GM23338 (cell line): ENCODE measurements around the gene HTR6. TPM values are rescaled to one million over a fixed set of nuclear protein-coding genes. Genes with fewer than 3 reads are reported as not detected.
"Not testable (repeated sequence)": the region's sequence is repeated elsewhere in the genome, so short reads cannot be mapped to it uniquely, and the experiment has no call there.

ENCODE experiments used
- ATAC-seq: fragments of 200-7000 bp; cut with Tn5 transposase; 3 replicates; pipeline ENCODE4 v1.9.1; 2020
- DNase-seq: peaks from one replicate; pipeline ENCODE4 v3.0.0-alpha.2; 2015; ENCODE audit warnings: low spot score
- H2AFZ ChIP-seq: fragments of 200-600 bp; sonication (generic); 2 replicates; pipeline ENCODE4 v1.8.0; 2016; ENCODE audit warnings: antibody characterized with exemption, mild to moderate bottlenecking, moderate library complexity
- H3F3A ChIP-seq: fragments of 200-600 bp; sonication (generic); replicated peaks from 2 replicates; pipeline ENCODE4 v1.8.0; 2017; ENCODE audit warnings: antibody characterized with exemption, mixed run types, low read depth
- H3K27ac ChIP-seq: fragments of 200-600 bp; sonication (generic); 2 replicates; pipeline ENCODE4 v1.6.1; 2016; ENCODE audit warnings: low read depth
- H3K27me3 ChIP-seq: fragments of 200-600 bp; sonication (generic); 2 replicates; pipeline ENCODE4 v1.8.0; 2016; ENCODE audit warnings: mild to moderate bottlenecking, mixed run types, moderate library complexity; ENCODE audit not compliant: insufficient read depth
- H3K36me3 ChIP-seq: fragments of 200-600 bp; sonication (generic); 2 replicates; pipeline ENCODE4 v1.8.0; 2016; ENCODE audit warnings: mild to moderate bottlenecking; ENCODE audit not compliant: insufficient read depth
- H3K4me1 ChIP-seq: fragments of 200-600 bp; sonication (generic); 2 replicates; pipeline ENCODE4 v1.8.0; 2016; ENCODE audit warnings: mild to moderate bottlenecking, moderate library complexity; ENCODE audit not compliant: insufficient read depth
- H3K4me2 ChIP-seq: fragments of 200-600 bp; sonication (generic); 2 replicates; pipeline ENCODE4 v1.7.1; 2017; ENCODE audit warnings: mixed run types
- H3K4me3 ChIP-seq: fragments of 200-600 bp; sonication (generic); 2 replicates; pipeline ENCODE4 v1.6.1; 2016; ENCODE audit warnings: mixed run types
- H3K79me2 ChIP-seq: fragments of 200-600 bp; sonication (generic); replicated peaks from 2 replicates; pipeline ENCODE4 v1.8.0; 2017; ENCODE audit warnings: mild to moderate bottlenecking; ENCODE audit not compliant: insufficient read depth
- H3K9me2 ChIP-seq: fragments of 200-600 bp; sonication (generic); 2 replicates; pipeline ENCODE4 v1.8.0; 2017; ENCODE audit not compliant: insufficient read depth
- H4K20me1 ChIP-seq: fragments of 200-600 bp; sonication (generic); replicated peaks from 2 replicates; pipeline ENCODE4 v1.8.0; 2017; ENCODE audit warnings: mild to moderate bottlenecking; ENCODE audit not compliant: insufficient read depth
- H3K27ac Mint-ChIP-seq: 2 replicates; pipeline ENCODE4 v1.8.0; 2020; ENCODE audit warnings: inconsistent platforms, mild to moderate bottlenecking, moderate library complexity, mixed read lengths
- H3K27me3 Mint-ChIP-seq: 3 replicates; pipeline ENCODE4 v1.8.0; 2022; ENCODE audit warnings: low read depth, mild to moderate bottlenecking, moderate library complexity, mixed read lengths, inconsistent platforms; ENCODE audit not compliant: insufficient read depth, poor library complexity
- H3K36me3 Mint-ChIP-seq: 3 replicates; pipeline ENCODE4 v1.8.0; 2021; ENCODE audit warnings: low read depth, mild to moderate bottlenecking, inconsistent platforms, moderate library complexity, mixed read lengths
- H3K4me1 Mint-ChIP-seq: 3 replicates; pipeline ENCODE4 v1.8.0; 2020; ENCODE audit warnings: mild to moderate bottlenecking, inconsistent platforms, mixed read lengths
- H3K4me3 Mint-ChIP-seq: 3 replicates; pipeline ENCODE4 v1.8.0; 2021; ENCODE audit warnings: moderate library complexity, mild to moderate bottlenecking, inconsistent platforms, mixed read lengths
- H3K9me3 Mint-ChIP-seq: 3 replicates; pipeline ENCODE4 v1.8.0; 2020; ENCODE audit warnings: moderate library complexity, mild to moderate bottlenecking, inconsistent platforms, mixed read lengths
- CREB1 ChIP-seq: fragments of 250-450 bp; sonication (Bioruptor Pico); IDR thresholded peaks from 2 replicates; pipeline ENCODE4 v1.5.0; 2020; ENCODE audit warnings: low read depth, mild to moderate bottlenecking, moderate library complexity
- EZH2 ChIP-seq: fragments of 200-600 bp; sonication (generic); IDR thresholded peaks from one replicate; pipeline ENCODE4 v1.8.0; 2017; ENCODE audit warnings: antibody characterized with exemption, mild to moderate bottlenecking, low read depth; ENCODE audit not compliant: unreplicated experiment
- EZH2phosphoT487 ChIP-seq: fragments of 200-600 bp; sonication (generic); IDR thresholded peaks from one replicate; pipeline ENCODE4 v1.8.1; 2018; ENCODE audit warnings: antibody characterized with exemption; ENCODE audit not compliant: unreplicated experiment
- JUNB ChIP-seq: IDR thresholded peaks from one replicate; pipeline ENCODE4 v1.6.1; 2016; ENCODE audit warnings: antibody characterized with exemption; ENCODE audit not compliant: unreplicated experiment
- NANOG ChIP-seq: IDR thresholded peaks from 2 replicates; pipeline ENCODE4 v1.6.1; 2016; ENCODE audit warnings: antibody characterized with exemption, borderline replicate concordance
- POLR2AphosphoS5 ChIP-seq: IDR thresholded peaks from 2 replicates; pipeline ENCODE4 v1.6.1; 2016; ENCODE audit warnings: antibody characterized with exemption, low read depth
- REST ChIP-seq: IDR thresholded peaks from one replicate; pipeline ENCODE4 v1.6.1; 2018; ENCODE audit warnings: antibody characterized with exemption; ENCODE audit not compliant: unreplicated experiment
- STAT1 ChIP-seq: IDR thresholded peaks from one replicate; pipeline ENCODE4 v1.6.1; 2016; ENCODE audit warnings: antibody characterized with exemption; ENCODE audit not compliant: unreplicated experiment
- ZNF114 ChIP-seq: fragments of 250-450 bp; sonication (Bioruptor Pico); IDR thresholded peaks from 2 replicates; pipeline ENCODE4 v1.5.0; 2020; ENCODE audit warnings: mild to moderate bottlenecking, moderate library complexity
- ZNF331 ChIP-seq: fragments of 250-450 bp; sonication (Bioruptor Pico); IDR thresholded peaks from 2 replicates; pipeline ENCODE4 v1.5.0; 2020; ENCODE audit warnings: low read depth, mild to moderate bottlenecking, moderate library complexity
- polyA plus RNA-seq: library from polyadenylated mRNA; unstranded; fragments of >200 nt; fragmentation: Nextera tagmentation; extraction: Ambion mirVana; gene quantifications from 2 replicates; pipeline ENCODE4 v1.2.1, GENCODE V29; 2016
- total RNA-seq: library from RNA; depleted of rRNA; stranded (reverse); fragments of >200 nt; shearing (Covaris generic); gene quantifications from 2 replicates; pipeline ENCODE4 v1.2.3, GENCODE V29; 2014
- TF ChIP-seq, protein P1 (sequence below): fragments of 250-450 bp; sonication (Bioruptor Pico); IDR thresholded peaks from 2 replicates; pipeline ENCODE4 v1.5.0; 2020; ENCODE audit warnings: mild to moderate bottlenecking, moderate library complexity
- TF ChIP-seq, protein P2 (sequence below), 2 experiments: fragments of 200-600 bp in 1 of 2; sonication (generic) in 1 of 2; conservative IDR thresholded peaks; 2 replicates each; pipeline versions ENCODE4 v1.5.1 to v1.6.1; 2016 to 2017; ENCODE audit warnings: antibody characterized with exemption in 2 of 2, low read depth in 2 of 2, mild to moderate bottlenecking in 2 of 2, moderate library complexity in 1 of 2

The HTR6 gene
- total and polyA plus RNA-seq, 2 experiments from 2014 or later, result 0.26 to 0.66 TPM

DNA sequence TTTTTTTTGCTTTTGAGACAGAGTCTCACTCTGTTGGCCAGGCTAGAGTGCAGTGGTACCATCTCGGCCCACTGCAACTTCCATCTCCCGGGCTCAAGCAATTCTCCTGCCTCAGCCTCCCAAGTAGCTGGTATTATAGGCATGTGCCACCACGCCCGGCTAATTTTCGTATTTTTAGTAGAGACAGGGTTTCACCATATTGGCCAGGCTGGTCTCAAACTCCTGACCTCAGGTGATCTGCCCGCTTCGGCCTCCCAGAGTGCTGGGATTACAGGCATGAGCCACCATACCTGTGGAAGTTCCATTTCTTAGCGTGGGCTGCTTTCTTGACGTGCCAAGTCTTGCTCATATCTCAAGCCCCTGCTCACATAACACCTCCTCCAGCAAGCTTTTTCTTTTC is 29.6 kb upstream of the HTR6 start:
- H4K20me1 ChIP-seq, H3K79me2 ChIP-seq, ATAC-seq, H3K4me1 Mint-ChIP-seq, H3K27me3 ChIP-seq, DNase-seq, H3K27me3 Mint-ChIP-seq, H3K27ac Mint-ChIP-seq, H3K4me1 ChIP-seq, H3K9me3 Mint-ChIP-seq, H3K4me3 Mint-ChIP-seq, H3K4me3 ChIP-seq, H3F3A ChIP-seq, H2AFZ ChIP-seq, H3K36me3 ChIP-seq, H3K36me3 Mint-ChIP-seq, H3K27ac ChIP-seq, H3K4me2 ChIP-seq, H3K9me2 ChIP-seq: not testable (repeated sequence)

DNA sequence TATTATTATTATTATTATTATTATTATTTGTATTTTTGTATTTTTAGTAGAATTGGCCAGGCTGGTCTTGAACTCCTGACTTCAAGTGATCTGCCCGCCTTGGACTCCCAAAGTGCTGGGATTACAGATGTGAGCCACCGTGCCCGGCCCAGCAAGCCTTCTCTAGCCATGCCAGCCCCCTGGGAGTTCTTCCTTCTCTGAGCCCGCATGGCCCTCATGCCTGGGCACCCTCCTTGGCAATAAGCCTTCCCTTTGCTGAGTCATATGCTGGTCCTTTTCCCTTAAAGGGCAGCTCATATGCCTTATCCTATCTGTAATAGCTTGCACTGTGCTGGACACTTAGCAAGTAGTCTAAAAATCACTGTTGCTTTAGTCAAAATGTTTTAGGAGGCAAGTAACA is 29.0 kb upstream of the HTR6 start:
- H3K4me3 Mint-ChIP-seq, result no peak overlapping the region
- H3K4me2 ChIP-seq, result no peak overlapping the region
- no peaks in the 10 kb centered on the region for H3K36me3 Mint-ChIP-seq
- ATAC-seq (no peak), DNase-seq (no peak)
- no peaks in the 10 kb centered on the region for H3K79me2 ChIP-seq
- no peaks in the 10 kb centered on the region for H3K36me3 ChIP-seq
- H3K27me3 ChIP-seq, result no peaks in the 10 kb centered on the region
- H3K4me1 Mint-ChIP-seq, result peaks cover 6% of the 10 kb centered on the region
- no peaks in the 10 kb centered on the region; the same call in 1 of the 2 replicates for H3F3A ChIP-seq
- no peak overlapping the region for H2AFZ ChIP-seq
- H3K27ac ChIP-seq, result no peak overlapping the region
- H3K27ac Mint-ChIP-seq, result no peak overlapping the region
- H3K9me2 ChIP-seq, result no peaks in the 10 kb centered on the region
- 0 out of 2 replicates have a peak, but pooled peaks cover 7% of the 10 kb centered on the region for H3K4me1 ChIP-seq
- 0 out of 2 replicates have a peak, but pooled peaks cover 3% of the 10 kb centered on the region for H4K20me1 ChIP-seq
- peaks cover 7% of the 10 kb centered on the region for H3K27me3 Mint-ChIP-seq
- H3K4me3 ChIP-seq, result no peak overlapping the region
- no peaks in the 10 kb centered on the region for H3K9me3 Mint-ChIP-seq
- no peak for TF ChIP-seq STAT1
- TF ChIP-seq ZNF331, result no peak
- no peak for TF ChIP-seq POLR2AphosphoS5
- no peak for TF ChIP-seq NANOG
- TF ChIP-seq, protein P1, sequence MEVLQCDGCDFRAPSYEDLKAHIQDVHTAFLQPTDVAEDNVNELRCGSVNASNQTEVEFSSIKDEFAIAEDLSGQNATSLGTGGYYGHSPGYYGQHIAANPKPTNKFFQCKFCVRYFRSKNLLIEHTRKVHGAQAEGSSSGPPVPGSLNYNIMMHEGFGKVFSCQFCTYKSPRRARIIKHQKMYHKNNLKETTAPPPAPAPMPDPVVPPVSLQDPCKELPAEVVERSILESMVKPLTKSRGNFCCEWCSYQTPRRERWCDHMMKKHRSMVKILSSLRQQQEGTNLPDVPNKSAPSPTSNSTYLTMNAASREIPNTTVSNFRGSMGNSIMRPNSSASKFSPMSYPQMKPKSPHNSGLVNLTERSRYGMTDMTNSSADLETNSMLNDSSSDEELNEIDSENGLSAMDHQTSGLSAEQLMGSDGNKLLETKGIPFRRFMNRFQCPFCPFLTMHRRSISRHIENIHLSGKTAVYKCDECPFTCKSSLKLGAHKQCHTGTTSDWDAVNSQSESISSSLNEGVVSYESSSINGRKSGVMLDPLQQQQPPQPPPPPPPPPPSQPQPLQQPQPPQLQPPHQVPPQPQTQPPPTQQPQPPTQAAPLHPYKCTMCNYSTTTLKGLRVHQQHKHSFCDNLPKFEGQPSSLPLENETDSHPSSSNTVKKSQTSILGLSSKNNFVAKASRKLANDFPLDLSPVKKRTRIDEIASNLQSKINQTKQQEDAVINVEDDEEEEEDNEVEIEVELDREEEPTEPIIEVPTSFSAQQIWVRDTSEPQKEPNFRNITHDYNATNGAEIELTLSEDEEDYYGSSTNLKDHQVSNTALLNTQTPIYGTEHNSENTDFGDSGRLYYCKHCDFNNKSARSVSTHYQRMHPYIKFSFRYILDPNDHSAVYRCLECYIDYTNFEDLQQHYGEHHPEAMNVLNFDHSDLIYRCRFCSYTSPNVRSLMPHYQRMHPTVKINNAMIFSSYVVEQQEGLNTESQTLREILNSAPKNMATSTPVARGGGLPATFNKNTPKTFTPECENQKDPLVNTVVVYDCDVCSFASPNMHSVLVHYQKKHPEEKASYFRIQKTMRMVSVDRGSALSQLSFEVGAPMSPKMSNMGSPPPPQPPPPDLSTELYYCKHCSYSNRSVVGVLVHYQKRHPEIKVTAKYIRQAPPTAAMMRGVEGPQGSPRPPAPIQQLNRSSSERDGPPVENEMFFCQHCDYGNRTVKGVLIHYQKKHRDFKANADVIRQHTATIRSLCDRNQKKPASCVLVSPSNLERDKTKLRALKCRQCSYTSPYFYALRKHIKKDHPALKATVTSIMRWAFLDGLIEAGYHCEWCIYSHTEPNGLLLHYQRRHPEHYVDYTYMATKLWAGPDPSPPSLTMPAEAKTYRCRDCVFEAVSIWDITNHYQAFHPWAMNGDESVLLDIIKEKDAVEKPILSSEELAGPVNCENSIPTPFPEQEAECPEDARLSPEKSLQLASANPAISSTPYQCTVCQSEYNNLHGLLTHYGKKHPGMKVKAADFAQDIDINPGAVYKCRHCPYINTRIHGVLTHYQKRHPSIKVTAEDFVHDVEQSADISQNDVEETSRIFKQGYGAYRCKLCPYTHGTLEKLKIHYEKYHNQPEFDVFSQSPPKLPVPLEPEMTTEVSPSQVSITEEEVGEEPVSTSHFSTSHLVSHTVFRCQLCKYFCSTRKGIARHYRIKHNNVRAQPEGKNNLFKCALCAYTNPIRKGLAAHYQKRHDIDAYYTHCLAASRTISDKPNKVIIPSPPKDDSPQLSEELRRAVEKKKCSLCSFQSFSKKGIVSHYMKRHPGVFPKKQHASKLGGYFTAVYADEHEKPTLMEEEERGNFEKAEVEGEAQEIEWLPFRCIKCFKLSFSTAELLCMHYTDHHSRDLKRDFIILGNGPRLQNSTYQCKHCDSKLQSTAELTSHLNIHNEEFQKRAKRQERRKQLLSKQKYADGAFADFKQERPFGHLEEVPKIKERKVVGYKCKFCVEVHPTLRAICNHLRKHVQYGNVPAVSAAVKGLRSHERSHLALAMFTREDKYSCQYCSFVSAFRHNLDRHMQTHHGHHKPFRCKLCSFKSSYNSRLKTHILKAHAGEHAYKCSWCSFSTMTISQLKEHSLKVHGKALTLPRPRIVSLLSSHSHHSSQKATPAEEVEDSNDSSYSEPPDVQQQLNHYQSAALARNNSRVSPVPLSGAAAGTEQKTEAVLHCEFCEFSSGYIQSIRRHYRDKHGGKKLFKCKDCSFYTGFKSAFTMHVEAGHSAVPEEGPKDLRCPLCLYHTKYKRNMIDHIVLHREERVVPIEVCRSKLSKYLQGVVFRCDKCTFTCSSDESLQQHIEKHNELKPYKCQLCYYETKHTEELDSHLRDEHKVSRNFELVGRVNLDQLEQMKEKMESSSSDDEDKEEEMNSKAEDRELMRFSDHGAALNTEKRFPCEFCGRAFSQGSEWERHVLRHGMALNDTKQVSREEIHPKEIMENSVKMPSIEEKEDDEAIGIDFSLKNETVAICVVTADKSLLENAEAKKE (CRISPR knock-in tag), result no peak
- no peak for TF ChIP-seq ZNF114 (CRISPR knock-in tag)
- TF ChIP-seq REST, result no peak
- TF ChIP-seq CREB1, result no peak
- TF ChIP-seq EZH2phosphoT487, result no peak
- no peak for TF ChIP-seq EZH2
- TF ChIP-seq JUNB, result no peak
- TF ChIP-seq, protein P2, sequence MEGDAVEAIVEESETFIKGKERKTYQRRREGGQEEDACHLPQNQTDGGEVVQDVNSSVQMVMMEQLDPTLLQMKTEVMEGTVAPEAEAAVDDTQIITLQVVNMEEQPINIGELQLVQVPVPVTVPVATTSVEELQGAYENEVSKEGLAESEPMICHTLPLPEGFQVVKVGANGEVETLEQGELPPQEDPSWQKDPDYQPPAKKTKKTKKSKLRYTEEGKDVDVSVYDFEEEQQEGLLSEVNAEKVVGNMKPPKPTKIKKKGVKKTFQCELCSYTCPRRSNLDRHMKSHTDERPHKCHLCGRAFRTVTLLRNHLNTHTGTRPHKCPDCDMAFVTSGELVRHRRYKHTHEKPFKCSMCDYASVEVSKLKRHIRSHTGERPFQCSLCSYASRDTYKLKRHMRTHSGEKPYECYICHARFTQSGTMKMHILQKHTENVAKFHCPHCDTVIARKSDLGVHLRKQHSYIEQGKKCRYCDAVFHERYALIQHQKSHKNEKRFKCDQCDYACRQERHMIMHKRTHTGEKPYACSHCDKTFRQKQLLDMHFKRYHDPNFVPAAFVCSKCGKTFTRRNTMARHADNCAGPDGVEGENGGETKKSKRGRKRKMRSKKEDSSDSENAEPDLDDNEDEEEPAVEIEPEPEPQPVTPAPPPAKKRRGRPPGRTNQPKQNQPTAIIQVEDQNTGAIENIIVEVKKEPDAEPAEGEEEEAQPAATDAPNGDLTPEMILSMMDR (conservative IDR thresholded peaks at IDR 0.05; ENCODE audit: low read depth in 2 of 2), result no peak
